ENCODE results near the gene INTS1.
A peak's percentile ranks its signal among the peaks of the same experiment; 100 is the strongest.

Gene INTS1

GRCh38 chr7:1548438-1548831 is 44.2 kb upstream of the INTS1 start:
- no peaks in the 10 kb centered on the region for H3K36me3 ChIP-seq (replicated peaks; ENCODE audit: insufficient read depth, low read length)
- no peaks in the 10 kb centered on the region for H3F3A ChIP-seq (ENCODE audit: insufficient read depth, low read length)
- H3K4me3 ChIP-seq (ENCODE audit: low read length), result no peak overlapping the region
- H3K4me2 ChIP-seq (ENCODE audit: low read depth, low read length), result no peak overlapping the region
- TF ChIP-seq CTCF (IDR thresholded peaks at IDR 0.05; ENCODE audit: low read length) (peak; percentile 27), EZH2 (optimal IDR thresholded peaks at IDR 0.05; ENCODE audit: low read depth, low read length) (no peak)
- H3K27ac ChIP-seq (ENCODE audit: low read length), result no peak overlapping the region
- no peak overlapping the region for H3K9ac ChIP-seq (ENCODE audit: low read length)
- H4K20me1 ChIP-seq (ENCODE audit: insufficient read depth, low read length), result no peaks in the 10 kb centered on the region
- peaks cover 31% of the 10 kb centered on the region for H3K27me3 ChIP-seq (replicated peaks; ENCODE audit: insufficient read depth, low read length)
- peak; percentile 37 for DNase-seq
- H3K4me1 ChIP-seq (ENCODE audit: low read length), result no peaks in the 10 kb centered on the region
- no peaks in the 10 kb centered on the region for H3K79me2 ChIP-seq (ENCODE audit: low read length)
- no peak overlapping the region for H2AFZ ChIP-seq (ENCODE audit: low read length)
- H3K9me3 ChIP-seq (replicated peaks; ENCODE audit: insufficient read depth, low read length), result no peaks in the 10 kb centered on the region
- no peaks in the 10 kb centered on the region for H3K9me2 ChIP-seq (replicated peaks; ENCODE audit: insufficient read depth, low read length)

DNA sequence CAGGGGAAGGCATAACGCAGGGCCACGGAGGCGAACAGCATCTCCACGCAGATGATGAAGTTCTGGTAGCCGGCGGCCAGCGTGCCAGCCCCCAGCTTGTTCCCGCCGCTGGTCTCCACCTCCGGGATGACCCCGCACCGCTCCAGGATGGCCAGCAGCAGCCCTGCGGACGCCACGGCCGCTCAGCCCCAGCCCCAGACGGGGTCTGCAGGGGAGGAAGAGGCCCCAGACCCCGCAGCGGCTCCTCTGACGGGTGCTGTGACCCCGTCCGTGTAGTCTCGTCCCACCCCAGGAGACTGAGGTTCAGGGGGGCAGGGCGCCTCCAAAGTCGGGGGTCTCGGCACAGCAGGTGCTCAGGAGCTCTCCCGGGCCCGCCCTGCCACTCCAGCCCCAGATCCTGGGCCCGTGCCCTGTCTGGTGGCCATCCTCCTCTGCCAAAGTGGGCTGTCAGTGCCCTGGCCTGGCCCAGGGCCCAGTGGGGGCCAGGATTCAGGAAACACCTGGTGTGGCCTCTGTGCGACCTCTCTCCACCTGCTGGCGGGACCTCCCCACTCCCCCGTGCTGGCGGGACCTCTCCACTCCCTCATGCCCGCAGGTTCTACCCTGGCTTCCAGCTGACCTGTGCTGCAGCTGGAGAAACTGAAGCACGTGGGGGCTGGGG is 43.7 kb upstream of the INTS1 start:
- TF ChIP-seq EZH2phosphoT487 (IDR thresholded peaks at IDR 0.05; ENCODE audit: low read length) (no peak), CTCF (IDR thresholded peaks at IDR 0.05; ENCODE audit: low read length) (no peak)

DNA sequence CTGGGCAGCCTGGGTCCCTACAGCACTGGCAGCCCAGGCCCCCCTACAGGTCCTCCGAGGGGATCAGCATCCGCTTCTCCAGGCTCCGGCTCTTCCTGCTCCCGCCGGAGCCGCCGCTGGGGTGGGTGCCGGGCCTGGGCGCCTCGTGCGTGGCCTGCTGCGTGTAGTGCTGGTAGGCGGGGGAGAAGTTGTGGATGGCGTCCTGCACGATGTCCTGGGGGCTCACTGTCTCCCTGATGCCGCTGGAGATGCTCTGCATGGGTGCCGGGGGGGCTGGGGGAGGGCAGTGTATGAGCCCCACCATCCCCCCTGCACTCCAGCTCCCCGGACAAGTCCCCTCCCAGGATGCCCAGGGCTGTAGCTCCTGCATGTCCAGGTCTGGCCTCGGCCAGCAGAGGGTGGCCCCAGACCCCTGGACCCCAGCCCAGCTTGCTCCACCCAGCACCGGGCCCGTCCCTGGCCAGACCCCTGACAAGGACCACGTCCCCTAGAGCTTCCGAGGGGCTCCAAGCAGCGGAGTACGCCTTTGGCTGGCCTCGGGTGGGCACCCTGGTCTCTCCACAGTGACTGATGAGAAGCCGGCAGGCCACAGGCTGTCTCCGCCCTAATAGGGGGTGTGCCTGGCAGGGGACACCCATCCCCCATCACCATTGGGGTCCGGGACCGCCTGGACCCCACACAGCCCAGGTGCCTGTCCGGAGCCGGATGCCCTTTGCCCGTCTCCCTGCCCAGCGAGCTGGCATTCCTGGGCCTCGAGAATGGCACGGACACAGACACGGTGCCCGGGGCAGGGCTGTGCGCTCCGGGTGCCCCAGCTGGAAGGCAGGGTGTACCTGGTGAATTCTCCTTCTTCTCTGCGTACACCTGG is 43.0 kb upstream of the INTS1 start:
- H3K79me2 ChIP-seq (ENCODE audit: low read length), result no peaks in the 10 kb centered on the region
- H3K36me3 ChIP-seq (replicated peaks; ENCODE audit: insufficient read depth, low read length), result no peaks in the 10 kb centered on the region
- H3K9ac ChIP-seq (ENCODE audit: low read length), result no peak overlapping the region
- no peak overlapping the region for H3K4me2 ChIP-seq (ENCODE audit: low read depth, low read length)
- H4K20me1 ChIP-seq (ENCODE audit: insufficient read depth, low read length), result no peaks in the 10 kb centered on the region
- DNase-seq, result no peak
- peaks cover 21% of the 10 kb centered on the region for H3K27me3 ChIP-seq (replicated peaks; ENCODE audit: insufficient read depth, low read length)
- no peaks in the 10 kb centered on the region for H3K9me2 ChIP-seq (replicated peaks; ENCODE audit: insufficient read depth, low read length)
- no peak overlapping the region for H3K4me3 ChIP-seq (ENCODE audit: low read length)
- TF ChIP-seq EZH2phosphoT487 (IDR thresholded peaks at IDR 0.05; ENCODE audit: low read length) (no peak), CTCF (IDR thresholded peaks at IDR 0.05; ENCODE audit: low read length) (no peak), EZH2 (optimal IDR thresholded peaks at IDR 0.05; ENCODE audit: low read depth, low read length) (no peak)
- H2AFZ ChIP-seq (ENCODE audit: low read length), result no peak overlapping the region
- no peak overlapping the region for H3K27ac ChIP-seq (ENCODE audit: low read length)
- no peaks in the 10 kb centered on the region for H3K4me1 ChIP-seq (ENCODE audit: low read length)
- no peaks in the 10 kb centered on the region for H3F3A ChIP-seq (ENCODE audit: insufficient read depth, low read length)
- no peaks in the 10 kb centered on the region for H3K9me3 ChIP-seq (replicated peaks; ENCODE audit: insufficient read depth, low read length)

More for the DNA sequence above, 43.7 kb upstream of the INTS1 start:
- Histone ChIP-seq H3K4me3 (ENCODE audit: low read length) (no peak overlapping the region), H3K4me2 (ENCODE audit: low read depth, low read length) (no peak overlapping the region), H3F3A (ENCODE audit: insufficient read depth, low read length) (no peaks in the 10 kb centered on the region), H3K27me3 (replicated peaks; ENCODE audit: insufficient read depth, low read length) (peaks cover 28% of the 10 kb centered on the region), H3K36me3 (replicated peaks; ENCODE audit: insufficient read depth, low read length) (no peaks in the 10 kb centered on the region), H3K4me1 (ENCODE audit: low read length) (no peaks in the 10 kb centered on the region), H3K9me2 (replicated peaks; ENCODE audit: insufficient read depth, low read length) (no peaks in the 10 kb centered on the region), H3K9me3 (replicated peaks; ENCODE audit: insufficient read depth, low read length) (no peaks in the 10 kb centered on the region), H3K27ac (ENCODE audit: low read length) (no peak overlapping the region), H2AFZ (ENCODE audit: low read length) (no peak overlapping the region), H3K9ac (ENCODE audit: low read length) (no peak overlapping the region), H4K20me1 (ENCODE audit: insufficient read depth, low read length) (no peaks in the 10 kb centered on the region), H3K79me2 (ENCODE audit: low read length) (no peaks in the 10 kb centered on the region)
- no peak for DNase-seq

All from MM.1S (cell line).